K562 (cell line): ENCODE measurements around the gene HDHD5. TPM values are rescaled to one million over a fixed set of nuclear protein-coding genes. Genes with fewer than 3 reads are reported as not detected.
A peak's percentile ranks its signal among the peaks of the same experiment; 100 is the strongest.

Experiments used
- CBFA2T3 ChIP-seq: fragments of 450-650 bp; IDR thresholded peaks from 2 replicates; pipeline ENCODE4 v1.6.1; 2017
- CBX2 ChIP-seq: fragments of 200-600 bp; sonication (generic); IDR thresholded peaks from one replicate; pipeline ENCODE4 v1.6.1; 2012; ENCODE audit warnings: mild to moderate bottlenecking, low read length, inconsistent platforms; ENCODE audit not compliant: insufficient read depth, poor library complexity, severe bottlenecking
- EP400 ChIP-seq: fragments of 450-650 bp; IDR thresholded peaks from 2 replicates; pipeline ENCODE4 v1.6.1; 2017; ENCODE audit warnings: antibody characterized with exemption, mild to moderate bottlenecking, moderate library complexity
- ETV6 ChIP-seq, 3 experiments: fragments of 150-350 bp in 1 of 3; sonication (generic) in 1 of 3; formaldehyde crosslinking in 1 of 3; IDR thresholded peaks; 2 replicates each; pipeline versions ENCODE4 v1.6.1 to v1.8.0; 2014 to 2022; ENCODE audit warnings: borderline replicate concordance in 2 of 3, low read depth in 2 of 3, antibody characterized with exemption in 1 of 3, low read length in 1 of 3, mild to moderate bottlenecking in 1 of 3, missing genetic modification reagents in 1 of 3
- HDAC2 ChIP-seq: fragments of 450-650 bp; IDR thresholded peaks from 2 replicates; pipeline ENCODE4 v1.6.1; 2016; ENCODE audit warnings: mild to moderate bottlenecking
- HDGF ChIP-seq: fragments of 450-650 bp; IDR thresholded peaks from 2 replicates; pipeline ENCODE4 v1.6.1; 2016
- HLTF ChIP-seq: fragments of 450-650 bp; IDR thresholded peaks from 2 replicates; pipeline ENCODE4 v1.6.1; 2016
- IFI16 ChIP-seq: fragments of 250-450 bp; sonication (Bioruptor Pico); IDR thresholded peaks from 2 replicates; pipeline ENCODE4 v2.1.2; 2022; ENCODE audit warnings: mild to moderate bottlenecking, inconsistent platforms
- JUN ChIP-seq, 2 experiments: sonication (generic) in 1 of 2; formaldehyde crosslinking in 1 of 2; IDR thresholded peaks; 2 replicates each; pipeline versions ENCODE4 v1.6.1 to v1.8.0; 2012 to 2022; ENCODE audit warnings: borderline replicate concordance in 2 of 2, mild to moderate bottlenecking in 2 of 2, improper control_type of control experiment in 1 of 2, low read depth in 1 of 2, low read length in 1 of 2, missing genetic modification reagents in 1 of 2
- JUND ChIP-seq, 2 experiments: IDR thresholded peaks; 2 replicates in 1 of 2; 3 replicates in 1 of 2; pipeline ENCODE4 v1.6.1; 2011; ENCODE audit warnings: borderline replicate concordance in 2 of 2, low read depth in 2 of 2, low read length in 2 of 2, improper control_type of control experiment in 1 of 2, missing biosample characterization in 1 of 2, missing genetic modification characterization in 1 of 2, missing genetic modification reagents in 1 of 2
- KAT2B ChIP-seq: IDR thresholded peaks from one replicate; pipeline ENCODE4 v1.6.1; 2012; ENCODE audit warnings: low read depth, mild to moderate bottlenecking, control low read depth, inconsistent platforms, low read length, moderate library complexity
- KDM5B ChIP-seq: fragments of 200-600 bp; sonication (generic); IDR thresholded peaks from 2 replicates; pipeline ENCODE4 v1.6.1; 2012; ENCODE audit warnings: low read depth, mild to moderate bottlenecking, moderate library complexity, low read length, control low read depth, inconsistent platforms; ENCODE audit not compliant: insufficient replicate concordance
- KLF16 ChIP-seq: IDR thresholded peaks from 2 replicates; pipeline ENCODE4 v1.6.1; 2016; ENCODE audit warnings: antibody characterized with exemption
- LCOR ChIP-seq: sonication (generic); formaldehyde crosslinking; IDR thresholded peaks from 2 replicates; pipeline ENCODE4 v1.8.0; 2022; ENCODE audit warnings: mild to moderate bottlenecking, missing genetic modification reagents
- MBD2 ChIP-seq: sonication (generic); IDR thresholded peaks from 2 replicates; pipeline ENCODE4 v1.6.1; 2016; ENCODE audit warnings: low read depth, borderline replicate concordance
- MNT ChIP-seq, 2 experiments: fragments of 450-650 bp; conservative IDR thresholded peaks; 2 replicates each; pipeline ENCODE4 v1.6.1; 2017; ENCODE audit warnings: mild to moderate bottlenecking in 2 of 2, moderate library complexity in 2 of 2
- MTA3 ChIP-seq: fragments of 450-650 bp; formaldehyde crosslinking; IDR thresholded peaks from 2 replicates; pipeline ENCODE4 v1.6.1; 2017; ENCODE audit warnings: mild to moderate bottlenecking, borderline replicate concordance
- RAD51 ChIP-seq: fragments of 450-650 bp; IDR thresholded peaks from 2 replicates; pipeline ENCODE4 v1.7.1; 2016; ENCODE audit warnings: low read depth, mild to moderate bottlenecking, borderline replicate concordance
- RUNX1 ChIP-seq: sonication (generic); IDR thresholded peaks from 2 replicates; pipeline ENCODE4 v1.6.1; 2016; ENCODE audit warnings: antibody characterized with exemption, low read depth
- SOX6 ChIP-seq: fragments of 450-650 bp; IDR thresholded peaks from 2 replicates; pipeline ENCODE4 v1.6.1; 2014; ENCODE audit warnings: mild to moderate bottlenecking
- TARDBP ChIP-seq: fragments of 450-650 bp; IDR thresholded peaks from 2 replicates; pipeline ENCODE4 v1.6.1; 2016
- WHSC1 ChIP-seq: IDR thresholded peaks from one replicate; pipeline ENCODE4 v1.6.1; 2012; ENCODE audit warnings: low read length, control low read depth, inconsistent platforms
- ZNF274 ChIP-seq: IDR thresholded peaks from 2 replicates; pipeline ENCODE4 v1.6.1; 2011; ENCODE audit warnings: low read depth, mild to moderate bottlenecking, low read length, moderate library complexity, borderline replicate concordance
- polyA plus RNA-seq, 8 experiments: library from polyadenylated mRNA; depleted of rRNA in 4 of 8; stranded (reverse) in 5 of 8; unstranded in 3 of 8; fragments of >200 nt; fragmentation: Nextera tagmentation in 2 of 8; fragmentation: Illumina TruSeq in 1 of 8; extraction: Ambion mirVana in 2 of 8; extraction: Trizol in 1 of 8; gene quantifications; 2 replicates each; pipeline versions ENCODE4 v1.2.1 to v1.2.3, GENCODE V29; 2011 to 2014; ENCODE audit warnings: inconsistent platforms in 1 of 8, missing spikeins in 1 of 8
- total RNA-seq, 7 experiments: library from RNA; depleted of rRNA in 6 of 7; stranded (reverse); fragments of >200 nt in 6 of 7; fragmentation: Illumina TruSeq in 2 of 7; extraction: Trizol in 2 of 7; gene quantifications; 2 replicates each; pipeline versions ENCODE4 v1.2.1 to v1.2.3, GENCODE V29; 2011 to 2021; ENCODE audit warnings: low replicate concordance in 1 of 7
- TF ChIP-seq, protein P1 (sequence below): sonication (generic); formaldehyde crosslinking; IDR thresholded peaks from 2 replicates; pipeline ENCODE4 v1.5.0; 2020; ENCODE audit warnings: missing genetic modification reagents
- TF ChIP-seq, protein P2 (sequence below): sonication (generic); IDR thresholded peaks from 2 replicates; pipeline ENCODE4 v1.6.1; 2016

Gene HDHD5
- total and polyA plus RNA-seq, 9 of the 15 experiments (the other 6 are each of a cell fraction or from before 2014, with no cell fraction given) = 1.6 to 36.6 (median 24.2) TPM

DNA sequence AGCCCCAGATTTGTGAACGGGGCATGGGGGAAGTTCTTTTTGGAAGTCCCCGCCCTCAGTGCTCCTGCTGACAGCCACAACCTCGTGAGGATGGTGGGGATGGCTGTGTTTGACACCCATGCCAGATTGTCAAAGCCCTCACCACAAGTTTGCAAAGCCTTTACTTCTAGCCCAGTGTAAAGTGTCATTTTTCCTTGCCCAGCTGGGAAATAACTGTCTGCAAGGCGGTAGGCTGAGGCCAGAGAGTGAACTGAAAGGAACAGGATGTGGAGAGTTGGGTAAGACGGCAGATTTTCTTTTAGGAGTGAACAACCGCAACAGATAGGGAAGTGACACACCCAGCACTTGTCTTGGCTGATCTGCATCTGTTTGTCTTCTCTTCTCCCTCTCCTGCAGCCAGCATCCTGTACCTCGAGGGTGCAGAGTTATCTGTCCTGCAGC is 60.7 kb downstream of the HDHD5 start (continued):
- TF ChIP-seq CBX2 (no peak), TARDBP (no peak), KDM5B (no peak), SOX6 (peak; percentile 72; the same call in 1 of the 2 replicates), HDAC2 (no peak), JUND (IDR thresholded peaks at IDR 0.05; ENCODE audit: borderline replicate concordance, low read depth, low read length) (0 out of 2 replicates have a peak, but pooled peaks have one; percentile 50), JUND (tag; IDR thresholded peaks at IDR 0.05; ENCODE audit: borderline replicate concordance, low read depth, low read length) (no peak), JUN (IDR thresholded peaks at IDR 0.05; ENCODE audit: borderline replicate concordance, low read depth, low read length) (0 out of 2 replicates have a peak, but pooled peaks have one; percentile 17), JUN (CRISPR knock-in tag; IDR thresholded peaks at IDR 0.05; ENCODE audit: borderline replicate concordance) (no peak), CBFA2T3 (peak; percentile 49), MTA3 (no peak), EP400 (no peak), ZNF274 (no peak), RAD51 (no peak), MNT (conservative IDR thresholded peaks at IDR 0.05) (no peak), IFI16 (CRISPR knock-in tag) (no peak), LCOR (CRISPR knock-in tag) (no peak), KAT2B (no peak), HDGF (no peak), ETV6 (IDR thresholded peaks at IDR 0.05; ENCODE audit: borderline replicate concordance in 1 of 2, low read depth in 2 of 2, low read length in 1 of 2) (no peak), ETV6 (CRISPR knock-in tag; IDR thresholded peaks at IDR 0.05; ENCODE audit: borderline replicate concordance) (no peak), RUNX1 (no peak), HLTF (no peak), MBD2 (no peak), WHSC1 (no peak), KLF16 (peak; percentile 48; the same call in 1 of the 2 replicates)
- TF ChIP-seq, protein P1, sequence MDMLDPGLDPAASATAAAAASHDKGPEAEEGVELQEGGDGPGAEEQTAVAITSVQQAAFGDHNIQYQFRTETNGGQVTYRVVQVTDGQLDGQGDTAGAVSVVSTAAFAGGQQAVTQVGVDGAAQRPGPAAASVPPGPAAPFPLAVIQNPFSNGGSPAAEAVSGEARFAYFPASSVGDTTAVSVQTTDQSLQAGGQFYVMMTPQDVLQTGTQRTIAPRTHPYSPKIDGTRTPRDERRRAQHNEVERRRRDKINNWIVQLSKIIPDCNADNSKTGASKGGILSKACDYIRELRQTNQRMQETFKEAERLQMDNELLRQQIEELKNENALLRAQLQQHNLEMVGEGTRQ (CRISPR knock-in tag) = no peak
- TF ChIP-seq, protein P2, sequence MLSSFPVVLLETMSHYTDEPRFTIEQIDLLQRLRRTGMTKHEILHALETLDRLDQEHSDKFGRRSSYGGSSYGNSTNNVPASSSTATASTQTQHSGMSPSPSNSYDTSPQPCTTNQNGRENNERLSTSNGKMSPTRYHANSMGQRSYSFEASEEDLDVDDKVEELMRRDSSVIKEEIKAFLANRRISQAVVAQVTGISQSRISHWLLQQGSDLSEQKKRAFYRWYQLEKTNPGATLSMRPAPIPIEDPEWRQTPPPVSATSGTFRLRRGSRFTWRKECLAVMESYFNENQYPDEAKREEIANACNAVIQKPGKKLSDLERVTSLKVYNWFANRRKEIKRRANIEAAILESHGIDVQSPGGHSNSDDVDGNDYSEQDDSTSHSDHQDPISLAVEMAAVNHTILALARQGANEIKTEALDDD = no peak
